GM13976 (cell line): ENCODE data around the gene ASS1.

Source experiments
- DNase-seq: peaks from one replicate; pipeline ENCODE4 v3.0.0; 2012; ENCODE audit warnings: low spot score
- CTCF ChIP-seq: IDR thresholded peaks from 2 replicates; pipeline ENCODE4 v1.5.1; 2012; ENCODE audit warnings: borderline replicate concordance, mild to moderate bottlenecking; ENCODE audit not compliant: insufficient read depth; ENCODE audit errors: extremely low read depth, missing control alignments, control extremely low read depth
- in situ Hi-C: fragments of 300-500 bp; cut with MboI; formaldehyde crosslinking; loops from one replicate; pipeline ENCODE4 v1.12.0; 2022; ENCODE audit warnings: low sequenced_read_pairs, mixed read lengths, inconsistent platforms; ENCODE audit not compliant: unreplicated experiment

Gene ASS1

DNA sequence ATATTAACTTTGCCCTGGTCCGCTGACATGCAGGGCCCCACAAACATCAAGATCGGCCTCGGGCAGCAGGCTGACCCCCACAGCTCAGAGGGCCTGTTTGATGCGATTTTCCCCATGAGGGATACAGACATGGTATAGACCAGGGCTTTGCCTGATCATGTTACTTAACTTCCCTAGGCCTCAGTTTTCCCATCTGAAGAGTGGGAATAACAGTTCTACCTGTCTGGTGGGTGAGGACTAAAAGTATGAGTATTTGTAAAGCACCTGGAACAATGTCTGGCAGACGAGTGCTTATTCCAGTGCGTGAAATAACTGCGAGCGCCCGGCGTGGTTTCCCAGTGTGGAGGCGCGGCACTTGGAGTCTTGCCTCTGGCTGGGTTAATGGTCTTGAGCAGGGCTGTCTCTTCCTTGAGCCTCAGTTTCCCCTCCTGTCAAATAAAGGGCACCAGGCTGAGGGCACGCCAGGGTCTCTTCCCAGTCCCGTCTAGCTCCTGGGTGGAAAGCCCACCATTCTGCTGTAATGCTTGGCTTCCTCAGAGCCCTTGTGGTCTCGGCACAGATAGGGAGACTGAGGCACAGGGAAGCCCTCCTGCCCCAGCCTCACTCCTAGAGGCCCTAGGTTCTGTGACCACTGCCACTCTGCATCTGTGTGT, 47.2 kb downstream of the ASS1 start:
- in situ Hi-C loops, result no loop called here

GRCh38 chr9:130493021-130493420, 48.3 kb downstream of the ASS1 start:
- DNase-seq, result no peak
- in situ Hi-C loops, result no loop called here
- no peak for TF ChIP-seq CTCF

More for the DNA sequence above, 47.2 kb downstream of the ASS1 start:
- no peak for DNase-seq
- no peak for TF ChIP-seq CTCF

DNA sequence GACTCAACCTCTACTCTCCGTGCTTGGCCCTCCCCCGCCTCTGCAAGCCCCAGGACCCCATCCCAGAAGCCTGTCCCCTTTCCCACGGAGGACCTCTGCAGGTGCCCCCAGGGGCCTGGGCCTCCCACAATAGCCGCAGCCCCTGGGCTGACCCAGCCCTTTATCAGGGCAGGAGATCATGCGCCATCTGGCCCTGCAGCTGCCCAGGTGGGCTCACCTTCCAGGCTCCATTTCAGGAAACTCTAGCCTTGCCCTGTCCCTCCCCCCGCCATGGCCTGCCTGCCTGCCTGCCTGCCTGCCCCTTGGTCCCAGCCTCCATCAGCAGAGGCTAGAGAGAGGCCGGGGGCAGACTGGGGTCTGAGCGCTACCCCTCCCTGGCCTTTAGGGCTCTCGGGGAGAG, 48.7 kb downstream of the ASS1 start:
- no peak for TF ChIP-seq CTCF
- DNase-seq, result no peak
- in situ Hi-C loops, result no loop called here

DNA sequence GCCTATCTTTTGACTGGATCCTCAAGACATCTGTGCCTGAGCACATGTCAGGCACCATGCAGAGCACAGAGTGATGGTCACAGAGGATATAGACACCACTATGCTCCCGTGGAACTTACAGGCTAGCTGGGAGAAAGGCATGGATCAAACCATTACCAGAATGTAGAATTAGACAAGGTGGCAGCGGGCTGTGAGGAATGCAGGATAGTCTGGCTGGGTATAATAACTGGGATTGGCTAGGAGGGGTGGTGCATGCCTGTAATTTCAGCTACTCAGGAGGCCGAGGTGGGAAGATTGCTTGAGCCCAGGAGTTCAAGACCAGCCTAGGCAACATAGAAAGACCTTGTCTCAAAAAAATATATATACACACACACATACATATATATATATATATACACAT, 50.3 kb downstream of the ASS1 start:
- TF ChIP-seq CTCF, result no peak
- in situ Hi-C loops, result no loop called here
- no peak for DNase-seq

DNA sequence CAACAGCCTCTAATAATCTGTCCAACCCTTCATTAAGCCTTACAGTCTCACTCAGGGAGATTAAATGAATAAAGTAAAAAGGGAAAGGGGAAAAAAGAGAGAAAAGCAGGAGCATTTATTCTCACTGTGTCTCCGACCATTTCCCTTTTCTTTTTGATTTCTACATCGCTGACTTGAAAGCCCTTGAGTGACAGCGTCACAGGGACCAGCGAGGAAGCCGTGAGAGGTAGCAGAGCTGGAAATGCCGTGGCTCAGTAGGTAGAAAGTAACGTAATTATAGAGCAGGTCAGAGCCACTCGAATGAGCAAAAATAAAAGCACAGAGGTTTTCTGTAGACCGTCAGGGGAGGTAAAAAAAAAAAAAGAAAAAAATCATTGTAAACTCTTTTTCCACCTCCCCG, 52.4 kb downstream of the ASS1 start:
- TF ChIP-seq CTCF, result no peak

GRCh38 chr9:130498298-130498917, 53.6 kb downstream of the ASS1 start:
- in situ Hi-C loops, result no loop called here
- DNase-seq, result no peak
- no peak for TF ChIP-seq CTCF

More for the DNA sequence above, 52.4 kb downstream of the ASS1 start:
- in situ Hi-C loops, result no loop called here
- no peak for DNase-seq
